Body of pancreas (tissue), 4 donors: ENCODE data around the gene TBC1D19.

Source experiments
- POLR2A ChIP-seq, 3 donors: fragments of 450-650 bp; IDR thresholded peaks; one replicate each; pipeline ENCODE4 v1.6.1; 2016; ENCODE audit warnings: antibody characterized with exemption in 3 of 3, mild to moderate bottlenecking in 2 of 3
- TF ChIP-seq, protein P1 (sequence below), 7 experiments: fragments of 450-650 bp in 4 of 7; fragments of 200-600 bp in 3 of 7; sonication (generic) in 3 of 7; IDR thresholded peaks; one replicate each; pipeline ENCODE4 v1.5.1; 2016 to 2019; ENCODE audit warnings: antibody characterized with exemption in 7 of 7

DNA sequence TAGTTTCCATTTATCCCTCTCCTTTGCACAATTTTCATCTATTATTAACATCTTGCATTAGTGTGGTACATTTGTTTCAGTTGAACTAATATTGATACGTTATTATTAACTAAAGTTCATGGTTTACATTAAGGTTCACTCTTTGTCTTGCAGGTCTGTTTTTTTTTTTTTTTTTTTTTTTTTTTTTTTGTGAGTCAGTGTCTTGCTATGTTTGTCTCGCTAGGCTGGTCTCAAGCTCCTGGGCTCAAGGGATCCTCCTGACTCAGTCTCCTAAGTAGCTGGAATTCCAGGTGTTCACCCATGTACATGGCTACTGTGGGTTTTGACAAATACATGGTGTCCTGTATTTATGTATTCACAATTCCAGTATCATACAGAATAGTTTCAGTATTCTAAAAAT is 6.8 kb downstream of the TBC1D19 start:
- TF ChIP-seq, protein P1, sequence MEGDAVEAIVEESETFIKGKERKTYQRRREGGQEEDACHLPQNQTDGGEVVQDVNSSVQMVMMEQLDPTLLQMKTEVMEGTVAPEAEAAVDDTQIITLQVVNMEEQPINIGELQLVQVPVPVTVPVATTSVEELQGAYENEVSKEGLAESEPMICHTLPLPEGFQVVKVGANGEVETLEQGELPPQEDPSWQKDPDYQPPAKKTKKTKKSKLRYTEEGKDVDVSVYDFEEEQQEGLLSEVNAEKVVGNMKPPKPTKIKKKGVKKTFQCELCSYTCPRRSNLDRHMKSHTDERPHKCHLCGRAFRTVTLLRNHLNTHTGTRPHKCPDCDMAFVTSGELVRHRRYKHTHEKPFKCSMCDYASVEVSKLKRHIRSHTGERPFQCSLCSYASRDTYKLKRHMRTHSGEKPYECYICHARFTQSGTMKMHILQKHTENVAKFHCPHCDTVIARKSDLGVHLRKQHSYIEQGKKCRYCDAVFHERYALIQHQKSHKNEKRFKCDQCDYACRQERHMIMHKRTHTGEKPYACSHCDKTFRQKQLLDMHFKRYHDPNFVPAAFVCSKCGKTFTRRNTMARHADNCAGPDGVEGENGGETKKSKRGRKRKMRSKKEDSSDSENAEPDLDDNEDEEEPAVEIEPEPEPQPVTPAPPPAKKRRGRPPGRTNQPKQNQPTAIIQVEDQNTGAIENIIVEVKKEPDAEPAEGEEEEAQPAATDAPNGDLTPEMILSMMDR (IDR thresholded peaks at IDR 0.05): no peak
- TF ChIP-seq POLR2A (IDR thresholded peaks at IDR 0.05): no peak
